SK-N-SH treated with all-trans-retinoic acid at 6 μM for 48 hours (cell line): Measurements from ENCODE around the gene GPX2.

Source experiments
- ARNTL ChIP-seq: fragments of 450-650 bp; formaldehyde crosslinking; IDR thresholded peaks from 2 replicates; pipeline ENCODE4 v1.5.0; 2020; ENCODE audit warnings: low read depth, mild to moderate bottlenecking, moderate library complexity, borderline replicate concordance
- BACH2 ChIP-seq: fragments of 250-450 bp; sonication (Bioruptor Pico); IDR thresholded peaks from 2 replicates; pipeline ENCODE4 v1.9.0; 2021; ENCODE audit warnings: mild to moderate bottlenecking, borderline replicate concordance
- CREB5 ChIP-seq: fragments of 250-450 bp; sonication (Bioruptor Pico); IDR thresholded peaks from 2 replicates; pipeline ENCODE4 v1.5.1; 2020; ENCODE audit warnings: low read depth, mild to moderate bottlenecking, moderate library complexity
- CSRNP3 ChIP-seq: fragments of 250-450 bp; sonication (Bioruptor Pico); IDR thresholded peaks from 2 replicates; pipeline ENCODE4 v1.5.1; 2021; ENCODE audit warnings: mild to moderate bottlenecking, moderate library complexity
- ESRRG ChIP-seq: fragments of 250-450 bp; sonication (Bioruptor Pico); IDR thresholded peaks from 2 replicates; pipeline ENCODE4 v1.6.1; 2021; ENCODE audit warnings: mild to moderate bottlenecking
- GLIS3 ChIP-seq: fragments of 250-450 bp; sonication (Bioruptor Pico); IDR thresholded peaks from 2 replicates; pipeline ENCODE4 v1.5.0; 2020; ENCODE audit warnings: mild to moderate bottlenecking, moderate library complexity
- ISL1 ChIP-seq: fragments of 250-450 bp; sonication (Bioruptor Pico); IDR thresholded peaks from 2 replicates; pipeline ENCODE4 v2.1.2; 2022; ENCODE audit warnings: mild to moderate bottlenecking, moderate library complexity
- PATZ1 ChIP-seq: fragments of 250-450 bp; sonication (Bioruptor Pico); IDR thresholded peaks from 2 replicates; pipeline ENCODE4 v1.8.0; 2020; ENCODE audit warnings: mild to moderate bottlenecking, moderate library complexity, borderline replicate concordance
- POU6F1 ChIP-seq: fragments of 250-450 bp; sonication (Bioruptor Pico); IDR thresholded peaks from 2 replicates; pipeline ENCODE4 v1.8.0; 2021; ENCODE audit warnings: low read depth, mild to moderate bottlenecking, moderate library complexity, borderline replicate concordance
- PPARA ChIP-seq: fragments of 250-450 bp; sonication (Bioruptor Pico); IDR thresholded peaks from 2 replicates; pipeline ENCODE4 v1.5.0; 2020; ENCODE audit warnings: mild to moderate bottlenecking, borderline replicate concordance
- RARB ChIP-seq: fragments of 250-450 bp; sonication (Bioruptor Pico); IDR thresholded peaks from 2 replicates; pipeline ENCODE4 v1.8.0; 2021; ENCODE audit warnings: mild to moderate bottlenecking, moderate library complexity
- TCF4 ChIP-seq: fragments of 250-450 bp; sonication (Bioruptor Pico); IDR thresholded peaks from 2 replicates; pipeline ENCODE4 v1.8.0; 2021; ENCODE audit warnings: mild to moderate bottlenecking, moderate library complexity, borderline replicate concordance
- TSHZ2 ChIP-seq: fragments of 250-450 bp; sonication (Bioruptor Pico); IDR thresholded peaks from 2 replicates; pipeline ENCODE4 v1.5.0; 2020; ENCODE audit warnings: mild to moderate bottlenecking, moderate library complexity
- ZFP3 ChIP-seq: fragments of 250-450 bp; sonication (Bioruptor Pico); IDR thresholded peaks from 2 replicates; pipeline ENCODE4 v1.5.0; 2020; ENCODE audit warnings: mild to moderate bottlenecking, moderate library complexity

GRCh38 chr14:64971943-64972791 is 29.6 kb upstream of the GPX2 start, which contains the start of gene RAB15:
- TF ChIP-seq ESRRG (CRISPR knock-in tag) (no peak), POU6F1 (CRISPR knock-in tag) (no peak), CSRNP3 (no peak), TSHZ2 (no peak), GLIS3 (CRISPR knock-in tag) (no peak), ZFP3 (CRISPR knock-in tag) (no peak), CREB5 (CRISPR knock-in tag) (no peak), TCF4 (CRISPR knock-in tag) (no peak), PPARA (CRISPR knock-in tag) (no peak), RARB (CRISPR knock-in tag) (no peak), PATZ1 (CRISPR knock-in tag) (peak; percentile 31; the same call in 1 of the 2 replicates), BACH2 (CRISPR knock-in tag) (no peak), ARNTL (no peak), ISL1 (no peak)
